ENCODE measurements around the gene MRAS. TPM values are rescaled to one million over a fixed set of nuclear protein-coding genes. Genes with fewer than 3 reads are reported as not detected.
"Not testable (repeated sequence)": the region's sequence is repeated elsewhere in the genome, so short reads cannot be mapped to it uniquely, and the experiment has no call there.

Gene MRAS
- total RNA-seq, 1 donor from 2014 or later = 55.4 TPM

GRCh38 chr3:138451595-138452162 is 103.3 kb downstream of the MRAS start:
- no peak for TF ChIP-seq CTCF (IDR thresholded peaks at IDR 0.05)
- H3K27me3 ChIP-seq (ENCODE audit: low read depth) = no peaks in the 10 kb centered on the region
- H3K9me3 ChIP-seq = no peaks in the 10 kb centered on the region
- peak; percentile 34 for DNase-seq
- H3K4me3 ChIP-seq = no peak overlapping the region
- H3K36me3 ChIP-seq = peaks cover 5% of the 10 kb centered on the region
- no peak for ATAC-seq
- intact Hi-C loops (cut with DNase I) = no loop called here
- H3K27ac ChIP-seq = no peak overlapping the region
- H3K4me1 ChIP-seq = no peaks in the 10 kb centered on the region

GRCh38 chr3:138452436-138452835 is 104.1 kb downstream of the MRAS start:
- ATAC-seq = no peak

GRCh38 chr3:138453940-138454339 is 105.6 kb downstream of the MRAS start:
- H3K4me1 ChIP-seq; ATAC-seq; H3K27ac ChIP-seq; intact Hi-C loops (cut with DNase I); H3K9me3 ChIP-seq; H3K4me3 ChIP-seq; H3K27me3 ChIP-seq (ENCODE audit: low read depth): not testable (repeated sequence)
- peaks cover 18% of the 10 kb centered on the region for H3K36me3 ChIP-seq
- peak; percentile 6 for DNase-seq

More at GRCh38 chr3:138452436-138452835, 104.1 kb downstream of the MRAS start:
- no peak for TF ChIP-seq CTCF (IDR thresholded peaks at IDR 0.05)
- Histone ChIP-seq H3K36me3 (peaks cover 10% of the 10 kb centered on the region), H3K4me1 (no peaks in the 10 kb centered on the region), H3K27me3 (ENCODE audit: low read depth) (no peaks in the 10 kb centered on the region), H3K9me3 (no peaks in the 10 kb centered on the region), H3K4me3 (no peak overlapping the region), H3K27ac (no peak overlapping the region)
- intact Hi-C loops (cut with DNase I) = no loop called here
- DNase-seq = peak; percentile 18

Other genes starting within 250 kb of the MRAS start
- gene DZIP1L, start 233.0 kb upstream of the MRAS start, total RNA-seq = 19.9 TPM
- 0.41 TPM for gene A4GNT, start 216.2 kb upstream of the MRAS start, total RNA-seq
- 17.5 TPM for gene DBR1, start 173.7 kb upstream of the MRAS start, total RNA-seq
- 45.3 TPM for gene ARMC8, start 161.3 kb upstream of the MRAS start, total RNA-seq
- gene NME9, start 18.7 kb upstream of the MRAS start, total RNA-seq = 3.5 TPM
- gene ESYT3, start 86.0 kb downstream of the MRAS start, total RNA-seq = 40.3 TPM
- 45.2 TPM for gene CEP70, start 245.7 kb downstream of the MRAS start, total RNA-seq

Measured in lower lobe of right lung (tissue), 2 donors.